Measurements from ENCODE around the gene MAML2. TPM values are rescaled to one million over a fixed set of nuclear protein-coding genes. Genes with fewer than 3 reads are reported as not detected.

The MAML2 gene
- total and polyA plus RNA-seq, 8 donors, result 1.3 to 22.8 (median 12.1) TPM

GRCh38 chr11:96228910-96229309 lies 114.1 kb downstream of the MAML2 start:
- H3K9me3 ChIP-seq, result no peaks in the 10 kb centered on the region
- intact Hi-C loops (cut with DNase I; ENCODE audit: low total_unique reads), result no loop called here
- H3K36me3 ChIP-seq, result no peaks in the 10 kb centered on the region
- peak overlapping the region in 4 of 5 donors; percentile 38 to 69 (median 52) for H3K27ac ChIP-seq
- TF ChIP-seq EP300 (IDR thresholded peaks at IDR 0.05) (no peak), POLR2AphosphoS5 (IDR thresholded peaks at IDR 0.05) (no peak), CTCF (IDR thresholded peaks at IDR 0.05) (no peak), POLR2A (IDR thresholded peaks at IDR 0.05) (no peak)
- DNase-seq, result no peak
- peaks cover 5 to 25% (median 15%) of the 10 kb centered on the region in 4 donors for H3K4me1 ChIP-seq
- no peak overlapping the region for H3K4me3 ChIP-seq
- H3K27me3 ChIP-seq, result no peaks in the 10 kb centered on the region

GRCh38 chr11:96228473-96228891 lies 114.5 kb downstream of the MAML2 start:
- no peak overlapping the region for H3K4me3 ChIP-seq
- H3K27ac ChIP-seq, result peak overlapping the region; percentile 7 to 69 (median 47)
- no peaks in the 10 kb centered on the region for H3K36me3 ChIP-seq
- no peaks in the 10 kb centered on the region for H3K27me3 ChIP-seq
- peaks cover 5 to 25% (median 15%) of the 10 kb centered on the region in 4 donors for H3K4me1 ChIP-seq
- H3K9me3 ChIP-seq, result no peaks in the 10 kb centered on the region
- intact Hi-C loops (cut with DNase I; ENCODE audit: low total_unique reads), result no loop called here
- 63 to 80% (median 70%) methylated on average over 4 of the region's 4 CpGs for WGBS, 5 donors
- peak; percentile 43 to 88 for DNase-seq
- no peak for TF ChIP-seq POLR2A (IDR thresholded peaks at IDR 0.05)
- no peak for TF ChIP-seq POLR2AphosphoS5 (IDR thresholded peaks at IDR 0.05)
- TF ChIP-seq CTCF (IDR thresholded peaks at IDR 0.05), result no peak
- no peak for TF ChIP-seq EP300 (IDR thresholded peaks at IDR 0.05)

- intact Hi-C loops (cut with DNase I; ENCODE audit: low total_unique reads), result no loop called here
- no peaks in the 10 kb centered on the region for H3K27me3 ChIP-seq
- no peaks in the 10 kb centered on the region for H3K9me3 ChIP-seq
- TF ChIP-seq EP300 (IDR thresholded peaks at IDR 0.05) (no peak), POLR2AphosphoS5 (IDR thresholded peaks at IDR 0.05) (no peak), POLR2A (IDR thresholded peaks at IDR 0.05) (no peak), CTCF (IDR thresholded peaks at IDR 0.05) (no peak)
- H3K4me3 ChIP-seq, result no peak overlapping the region
- WGBS, 5 donors, result 91 to 99% (median 98%) methylated on average over 1 of the region's 1 CpG
- peaks cover 5 to 29% (median 15%) of the 10 kb centered on the region in 4 donors for H3K4me1 ChIP-seq
- no peak for DNase-seq
- H3K36me3 ChIP-seq, result no peaks in the 10 kb centered on the region
- peak overlapping the region in 3 of 5 donors; percentile 38 to 69 (median 47) for H3K27ac ChIP-seq
Measured at GRCh38 chr11:96227244-96227643, 115.8 kb downstream of the MAML2 start.

GRCh38 chr11:96223083-96223482 lies 119.9 kb downstream of the MAML2 start:
- H3K4me1 ChIP-seq, result peaks cover 8 to 36% (median 15%) of the 10 kb centered on the region in 4 donors
- no peaks in the 10 kb centered on the region for H3K36me3 ChIP-seq
- H3K27ac ChIP-seq, result no peak overlapping the region
- 93 to 98% (median 96%) methylated on average over 1 of the region's 1 CpG for WGBS, 5 donors
- H3K27me3 ChIP-seq, result no peaks in the 10 kb centered on the region
- intact Hi-C loops (cut with DNase I; ENCODE audit: low total_unique reads), result no loop called here
- H3K9me3 ChIP-seq, result no peaks in the 10 kb centered on the region
- no peak for TF ChIP-seq CTCF (IDR thresholded peaks at IDR 0.05)
- TF ChIP-seq POLR2AphosphoS5 (IDR thresholded peaks at IDR 0.05), result no peak
- no peak for TF ChIP-seq EP300 (IDR thresholded peaks at IDR 0.05)
- no peak for TF ChIP-seq POLR2A (IDR thresholded peaks at IDR 0.05)
- no peak for DNase-seq
- H3K4me3 ChIP-seq, result no peak overlapping the region

Data from stomach (tissue), 9 donors.